Activated T-helper 2 cell treated with anti-CD3 and anti-CD28 coated beads, Interferon-gamma antibody, Interleukin-2, Interleukin-4, amounts not matched to agents 10 μg/mL and 5 μg/mL and 100 μg/mL, durations not matched to agents 14 hours and 24 hours and 36 hours (primary cell): ENCODE measurements around the gene PPP1R17. TPM values are rescaled to one million over a fixed set of nuclear protein-coding genes. Genes with fewer than 3 reads are reported as not detected.

Source experiments
- DNase-seq: peaks from one replicate; pipeline ENCODE4 v3.0.0; 2021; ENCODE audit warnings: low spot score
- H3K27ac Mint-ChIP-seq: one replicate; pipeline ENCODE4 v1.8.0; 2021; ENCODE audit warnings: mixed read lengths
- H3K27me3 Mint-ChIP-seq: one replicate; pipeline ENCODE4 v1.8.0; 2021; ENCODE audit warnings: low read depth, mixed read lengths
- H3K36me3 Mint-ChIP-seq: one replicate; pipeline ENCODE4 v1.8.0; 2021; ENCODE audit warnings: low read depth, mixed read lengths
- H3K4me1 Mint-ChIP-seq: one replicate; pipeline ENCODE4 v1.8.0; 2021; ENCODE audit warnings: low read depth, mixed read lengths
- H3K4me3 Mint-ChIP-seq: one replicate; pipeline ENCODE4 v1.8.0; 2021; ENCODE audit warnings: low read depth, mild to moderate bottlenecking, moderate library complexity, mixed read lengths
- H3K9me3 Mint-ChIP-seq: one replicate; pipeline ENCODE4 v1.8.0; 2021; ENCODE audit warnings: mixed read lengths
- intact Hi-C: fragments of 100-400 bp; cut with micrococcal nuclease; formaldehyde crosslinking; loops from one replicate; pipeline ENCODE4 v1.15.1; 2023
- total RNA-seq: library from RNA; stranded (reverse); gene quantifications from 2 replicates; pipeline ENCODE4 v1.2.3, GENCODE V29; 2022

The PPP1R17 gene
- total RNA-seq, result not detected in 2 replicates

GRCh38 chr7:31687024-31687748, at the start of gene PPP1R17:
TSS of gene PPP1R17 (plus strand) at chr7:31687215. CDS start at chr7:31692442, 5,227 bp downstream.
- Mint-ChIP-seq H3K4me3 (no peak within 1 kb of the TSS), H3K9me3 (no peaks in the 10 kb centered on the region)
- intact Hi-C loops, result no loop called here

DNA sequence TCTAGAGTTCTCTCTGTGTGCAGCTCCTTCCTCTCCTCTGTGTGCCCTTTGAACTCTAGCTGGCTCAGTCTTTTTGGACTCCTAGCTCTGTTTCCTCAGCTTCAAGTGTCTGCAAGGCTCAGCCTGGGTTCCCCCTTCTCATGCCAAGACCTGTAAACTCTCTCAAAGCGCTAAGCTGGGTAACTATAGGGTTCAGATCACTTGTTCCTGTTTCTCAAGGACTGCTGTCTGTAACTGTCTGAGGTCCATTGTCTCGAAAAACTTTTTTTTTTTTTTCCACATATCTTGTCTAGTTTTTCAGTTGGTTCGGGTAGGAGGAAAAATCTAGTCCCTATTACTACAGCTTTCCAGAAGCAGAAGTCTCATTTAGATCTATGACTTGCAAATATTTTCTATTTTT, 46.6 kb upstream of the PPP1R17 start:
- no peak overlapping the region for H3K4me3 Mint-ChIP-seq
- intact Hi-C loops, result no loop called here
- no peak overlapping the region for H3K27ac Mint-ChIP-seq
- H3K4me1 Mint-ChIP-seq, result no peaks in the 10 kb centered on the region
- H3K36me3 Mint-ChIP-seq, result no peaks in the 10 kb centered on the region
- no peaks in the 10 kb centered on the region for H3K9me3 Mint-ChIP-seq
- no peaks in the 10 kb centered on the region for H3K27me3 Mint-ChIP-seq
- DNase-seq, result no peak

More at GRCh38 chr7:31687024-31687748, at the start of gene PPP1R17:
- H3K4me1 Mint-ChIP-seq, result no peaks in the 10 kb centered on the region
- no peak within 1 kb of the TSS for H3K27ac Mint-ChIP-seq
- no peaks in the 10 kb centered on the region for H3K27me3 Mint-ChIP-seq
- no peak for DNase-seq
- no peaks in the 10 kb centered on the region for H3K36me3 Mint-ChIP-seq

GRCh38 chr7:31642681-31643115, 44.3 kb upstream of the PPP1R17 start:
- Mint-ChIP-seq H3K36me3 (no peaks in the 10 kb centered on the region), H3K27ac (no peak overlapping the region), H3K27me3 (no peaks in the 10 kb centered on the region), H3K4me3 (no peak overlapping the region), H3K4me1 (no peaks in the 10 kb centered on the region), H3K9me3 (no peaks in the 10 kb centered on the region)
- DNase-seq, result no peak
- intact Hi-C loops, result no loop called here

GRCh38 chr7:31646942-31647341, 40.1 kb upstream of the PPP1R17 start:
- no peak for DNase-seq
- no peaks in the 10 kb centered on the region for H3K36me3 Mint-ChIP-seq
- no peak overlapping the region for H3K27ac Mint-ChIP-seq
- no peaks in the 10 kb centered on the region for H3K9me3 Mint-ChIP-seq
- no peaks in the 10 kb centered on the region for H3K4me1 Mint-ChIP-seq
- H3K4me3 Mint-ChIP-seq, result no peak overlapping the region
- intact Hi-C loops, result no loop called here
- H3K27me3 Mint-ChIP-seq, result no peaks in the 10 kb centered on the region

GRCh38 chr7:31647511-31647910, 39.5 kb upstream of the PPP1R17 start:
- Mint-ChIP-seq H3K27me3 (no peaks in the 10 kb centered on the region), H3K9me3 (no peaks in the 10 kb centered on the region), H3K36me3 (no peaks in the 10 kb centered on the region), H3K4me3 (no peak overlapping the region), H3K4me1 (no peaks in the 10 kb centered on the region), H3K27ac (no peak overlapping the region)
- DNase-seq, result no peak
- intact Hi-C loops, result no loop called here

DNA sequence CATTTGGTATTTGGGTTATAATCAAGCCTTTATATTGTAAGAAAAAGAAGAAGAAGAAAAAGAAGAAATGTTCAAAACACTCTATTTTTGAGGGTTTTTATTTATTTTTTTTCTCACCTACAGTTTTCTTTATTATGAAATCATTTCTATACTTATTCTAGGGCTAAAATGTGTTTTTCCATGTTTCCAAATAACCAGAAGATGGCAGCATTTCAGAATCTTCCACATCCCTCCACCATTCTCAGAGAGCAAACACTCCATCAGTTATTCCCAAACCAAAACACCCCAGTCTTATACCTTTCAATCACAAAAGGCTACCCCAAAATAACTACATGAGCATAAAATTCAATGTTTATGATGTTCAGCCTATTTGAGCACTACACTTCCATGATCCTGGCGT, 38.7 kb upstream of the PPP1R17 start:
- Mint-ChIP-seq H3K27me3 (no peaks in the 10 kb centered on the region), H3K4me1 (no peaks in the 10 kb centered on the region), H3K27ac (no peak overlapping the region)

GRCh38 chr7:31648880-31649279, 38.1 kb upstream of the PPP1R17 start:
- intact Hi-C loops, result no loop called here
- H3K27me3 Mint-ChIP-seq, result no peaks in the 10 kb centered on the region
- no peaks in the 10 kb centered on the region for H3K36me3 Mint-ChIP-seq
- no peaks in the 10 kb centered on the region for H3K9me3 Mint-ChIP-seq
- no peaks in the 10 kb centered on the region for H3K4me1 Mint-ChIP-seq
- no peak overlapping the region for H3K27ac Mint-ChIP-seq
- H3K4me3 Mint-ChIP-seq, result no peak overlapping the region
- DNase-seq, result no peak

More for the DNA sequence above, 38.7 kb upstream of the PPP1R17 start:
- no peak overlapping the region for H3K4me3 Mint-ChIP-seq
- no peaks in the 10 kb centered on the region for H3K36me3 Mint-ChIP-seq
- H3K9me3 Mint-ChIP-seq, result no peaks in the 10 kb centered on the region
- no peak for DNase-seq
- intact Hi-C loops, result no loop called here

DNA sequence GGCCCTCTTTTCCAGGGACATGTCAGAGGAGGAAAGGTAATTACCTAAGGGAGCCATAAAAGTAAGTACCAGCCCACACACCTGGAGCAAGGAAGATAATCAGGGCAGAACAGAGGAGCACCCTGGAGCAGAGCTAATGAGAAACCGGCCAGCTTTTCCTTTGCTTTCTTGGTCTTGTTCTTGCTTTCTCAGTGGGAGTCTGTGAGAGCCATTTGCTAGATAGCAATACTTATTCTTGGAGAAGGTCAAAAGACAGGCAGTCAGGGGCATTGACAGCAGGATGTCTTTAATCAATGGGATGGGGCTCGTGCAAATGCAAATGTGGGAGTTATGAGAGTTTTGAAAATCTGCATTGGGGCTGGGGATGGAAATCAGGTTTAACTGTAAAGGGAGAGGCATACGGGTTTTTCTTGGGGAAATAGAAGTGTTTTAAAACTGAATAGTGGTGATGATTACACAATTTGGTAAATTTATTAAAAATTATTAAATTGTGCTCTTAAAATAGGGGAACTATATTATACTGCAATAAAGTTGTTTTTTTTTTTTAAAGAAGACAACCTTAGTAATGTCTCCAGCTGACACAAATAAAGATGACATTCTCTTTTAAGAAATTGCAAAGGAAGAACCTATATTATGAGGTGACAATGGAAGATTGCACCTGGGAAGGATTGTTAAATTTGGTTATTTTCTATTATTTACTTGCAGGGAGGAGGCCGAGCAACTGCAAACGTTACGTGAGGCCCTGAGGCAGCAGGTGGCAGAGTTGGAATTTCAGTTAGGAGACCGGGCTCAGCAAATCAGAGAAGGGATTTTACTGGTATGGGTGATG, 35.6 kb upstream of the PPP1R17 start:
- no peaks in the 10 kb centered on the region for H3K36me3 Mint-ChIP-seq
- DNase-seq, result no peak

GRCh38 chr7:31652063-31652326, 35.0 kb upstream of the PPP1R17 start:
- no peaks in the 10 kb centered on the region for H3K4me1 Mint-ChIP-seq
- H3K9me3 Mint-ChIP-seq, result no peaks in the 10 kb centered on the region
- DNase-seq, result no peak
- intact Hi-C loops, result no loop called here
- H3K4me3 Mint-ChIP-seq, result no peak overlapping the region
- H3K36me3 Mint-ChIP-seq, result no peaks in the 10 kb centered on the region
- no peaks in the 10 kb centered on the region for H3K27me3 Mint-ChIP-seq
- H3K27ac Mint-ChIP-seq, result no peak overlapping the region

More for the DNA sequence above, 35.6 kb upstream of the PPP1R17 start:
- Mint-ChIP-seq H3K27ac (no peak overlapping the region), H3K4me3 (no peak overlapping the region), H3K4me1 (no peaks in the 10 kb centered on the region), H3K9me3 (no peaks in the 10 kb centered on the region), H3K27me3 (no peaks in the 10 kb centered on the region)
- intact Hi-C loops, result no loop called here

- no peaks in the 10 kb centered on the region for H3K36me3 Mint-ChIP-seq
- no peak overlapping the region for H3K4me3 Mint-ChIP-seq
- H3K27me3 Mint-ChIP-seq, result no peaks in the 10 kb centered on the region
- peaks cover 4% of the 10 kb centered on the region for H3K9me3 Mint-ChIP-seq
- DNase-seq, result no peak
- H3K27ac Mint-ChIP-seq, result no peak overlapping the region
- intact Hi-C loops, result no loop called here
- H3K4me1 Mint-ChIP-seq, result no peaks in the 10 kb centered on the region
Measured at GRCh38 chr7:31663072-31663471, 23.9 kb upstream of the PPP1R17 start.

GRCh38 chr7:31664890-31665289, 22.1 kb upstream of the PPP1R17 start:
- Mint-ChIP-seq H3K36me3 (no peaks in the 10 kb centered on the region), H3K4me3 (no peak overlapping the region), H3K9me3 (peaks cover 4% of the 10 kb centered on the region), H3K27me3 (no peaks in the 10 kb centered on the region), H3K27ac (no peak overlapping the region), H3K4me1 (no peaks in the 10 kb centered on the region)
- intact Hi-C loops, result no loop called here
- no peak for DNase-seq

GRCh38 chr7:31665546-31665945, 21.5 kb upstream of the PPP1R17 start:
- Mint-ChIP-seq H3K4me3 (no peak overlapping the region), H3K36me3 (no peaks in the 10 kb centered on the region), H3K27me3 (no peaks in the 10 kb centered on the region), H3K9me3 (peaks cover 4% of the 10 kb centered on the region), H3K27ac (no peak overlapping the region), H3K4me1 (no peaks in the 10 kb centered on the region)
- DNase-seq, result no peak
- intact Hi-C loops, result no loop called here

DNA sequence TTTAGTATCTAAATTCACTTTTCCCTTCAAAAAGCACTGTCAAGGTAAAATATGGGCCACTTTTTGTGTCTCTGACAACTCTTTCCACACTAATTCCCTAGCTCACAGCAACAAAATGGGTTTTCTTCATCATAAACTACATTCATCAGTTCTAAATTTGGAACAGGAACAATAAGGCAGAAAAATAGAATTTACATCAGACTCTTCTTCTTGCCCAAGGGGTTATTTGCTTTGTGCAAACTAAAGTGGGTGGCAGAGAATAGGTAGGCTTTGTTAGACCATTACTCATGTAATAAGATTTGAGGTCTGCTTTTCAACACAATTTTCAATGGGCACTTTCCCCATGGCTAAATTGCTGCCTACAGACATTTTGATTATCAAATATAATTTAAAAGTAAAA, 17.6 kb upstream of the PPP1R17 start:
- Mint-ChIP-seq H3K27ac (no peak overlapping the region), H3K4me3 (no peak overlapping the region), H3K9me3 (no peaks in the 10 kb centered on the region), H3K27me3 (no peaks in the 10 kb centered on the region), H3K4me1 (no peaks in the 10 kb centered on the region), H3K36me3 (no peaks in the 10 kb centered on the region)
- DNase-seq, result no peak
- intact Hi-C loops, result no loop called here
